H4 (cell line): ENCODE results near the gene TRAK1. TPM values are rescaled to one million over a fixed set of nuclear protein-coding genes. Genes with fewer than 3 reads are reported as not detected.

Experiments
- total RNA-seq: library from RNA; depleted of rRNA; stranded (reverse); fragments of >200 nt; shearing (Covaris generic); gene quantifications from 2 replicates; pipeline ENCODE4 v1.2.3, GENCODE V29; 2014; rRNA removed

Gene TRAK1
- total RNA-seq, 1 experiment from 2014 or later: 4.3 TPM

Other genes starting within 250 kb of the TRAK1 start
- 4.6 and 8.4 TPM in 2 replicates for gene ULK4, start 129.3 kb upstream of the TRAK1 start, total RNA-seq
- gene CCK, start 174.8 kb downstream of the TRAK1 start, total RNA-seq: not detected in 2 replicates